CD4-positive, alpha-beta T cell treated with Interleukin-6 for 4 hours (primary cell): ENCODE measurements around the gene CGRRF1.

ENCODE experiments used
- DNase-seq: peaks from one replicate; pipeline ENCODE4 v3.0.0-alpha.2; 2020; ENCODE audit warnings: mixed read lengths

Gene CGRRF1

DNA sequence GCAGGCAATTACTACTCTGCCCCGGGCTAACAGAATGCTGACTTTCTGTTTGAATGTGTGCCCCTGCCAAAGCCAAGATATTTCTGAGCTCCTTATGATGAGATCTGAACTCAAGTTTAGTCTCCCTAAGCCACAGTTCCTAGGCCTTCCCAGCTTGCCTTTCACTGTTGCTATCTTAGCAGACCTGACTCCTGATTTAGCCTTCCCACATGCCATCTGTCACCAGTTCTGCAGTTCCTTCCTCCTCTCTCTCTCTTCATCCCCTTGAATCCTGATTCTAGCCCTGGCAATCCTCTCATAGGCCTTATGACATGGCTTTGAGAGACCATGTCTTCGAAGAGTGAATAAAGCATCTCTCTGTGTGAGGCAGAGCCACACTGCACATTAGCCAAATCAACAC lies 44.7 kb downstream of the CGRRF1 start:
- no peak for DNase-seq

GRCh38 chr14:54555651-54556050 lies 45.9 kb downstream of the CGRRF1 start:
- no peak for DNase-seq

DNA sequence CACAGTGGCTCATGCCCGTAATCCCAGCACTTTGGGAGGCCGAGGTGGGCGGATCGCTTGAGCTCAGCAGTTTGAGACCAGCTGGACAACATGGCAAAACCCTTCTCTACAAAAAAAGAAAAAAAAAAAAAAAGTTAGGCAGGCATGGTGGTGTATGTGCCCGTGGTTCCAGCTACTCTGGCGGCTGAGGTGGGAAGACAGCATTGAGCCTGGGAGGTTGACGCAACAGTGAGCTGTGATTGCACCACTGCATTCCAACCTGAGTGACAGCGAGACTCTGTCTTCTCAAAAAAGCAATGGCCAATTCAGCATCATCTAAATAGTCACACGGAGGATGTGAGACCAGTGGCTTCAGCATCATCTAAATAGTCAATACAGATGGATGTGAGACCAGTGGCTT lies 46.8 kb downstream of the CGRRF1 start:
- no peak for DNase-seq

GRCh38 chr14:54562334-54562733 lies 52.6 kb downstream of the CGRRF1 start:
- DNase-seq, result no peak

DNA sequence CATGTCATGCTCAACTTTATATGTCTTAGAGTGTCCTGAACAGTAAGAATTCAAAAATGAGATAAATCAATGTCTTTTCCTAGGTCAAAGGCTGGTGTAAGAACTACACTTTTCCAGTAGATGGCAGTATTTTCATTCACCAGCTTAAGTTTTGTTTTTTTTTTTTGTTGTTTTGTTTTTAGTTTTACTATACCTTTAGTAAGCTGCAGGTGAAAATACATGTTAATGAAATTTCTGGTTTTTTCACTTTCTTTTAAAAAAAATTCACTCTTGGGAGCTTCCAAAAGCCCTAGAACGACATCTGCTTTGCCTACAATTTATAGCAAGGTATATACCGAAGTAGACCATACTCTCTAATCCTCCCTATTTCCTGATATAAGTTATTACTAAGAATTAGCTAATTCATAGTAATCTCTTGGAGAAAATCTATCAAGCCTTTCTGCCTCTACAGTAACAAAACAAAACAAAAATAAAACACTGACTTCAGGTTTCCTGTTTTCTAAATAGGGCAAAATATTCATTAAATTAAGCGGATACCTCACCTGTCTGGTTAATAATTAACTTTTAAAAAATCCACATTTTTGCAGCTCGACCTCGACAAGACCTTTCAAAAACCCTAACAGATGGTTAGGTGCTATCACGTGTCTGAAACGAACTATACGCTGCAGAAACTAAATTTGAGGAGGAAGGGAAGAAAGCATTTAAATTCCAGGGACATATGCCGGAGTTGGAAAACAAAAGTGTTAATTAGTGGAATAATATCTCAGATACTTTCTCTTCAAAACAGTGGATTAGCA lies 54.6 kb downstream of the CGRRF1 start:
- no peak for DNase-seq

GRCh38 chr14:54564868-54565784 lies 55.4 kb downstream of the CGRRF1 start:
- DNase-seq, result peak; percentile 71

DNA sequence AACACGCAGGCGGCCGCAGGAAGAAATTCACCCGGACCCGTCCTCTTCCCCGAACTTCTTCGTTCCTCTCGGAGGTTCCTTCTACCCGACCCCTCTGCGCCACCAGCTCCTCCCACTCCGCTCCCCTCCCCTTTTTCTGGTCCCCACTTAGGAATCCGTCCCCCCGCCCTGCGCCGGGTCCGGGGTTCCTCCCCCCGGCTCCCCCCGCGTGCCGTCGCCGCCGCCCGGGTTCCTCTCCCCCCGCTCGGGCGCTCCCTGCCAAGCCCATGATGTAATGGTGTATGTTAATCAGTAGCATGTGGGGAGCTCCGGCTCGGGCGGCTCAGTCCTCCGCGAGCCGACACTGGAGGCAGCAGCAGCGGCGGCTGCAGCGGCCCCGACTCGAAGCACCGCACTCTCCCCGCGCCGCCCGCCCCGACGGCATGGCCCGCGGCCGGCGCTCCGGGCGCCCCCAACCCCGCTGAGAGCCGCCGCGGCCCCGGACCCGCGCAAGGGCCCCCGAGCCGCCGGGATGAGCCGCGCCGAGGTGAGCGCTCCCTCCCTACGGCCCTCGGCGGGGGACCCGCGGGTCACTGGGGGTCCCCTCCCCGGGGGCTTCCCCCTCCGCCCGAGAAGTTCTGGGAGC lies 56.2 kb downstream of the CGRRF1 start:
- peak; percentile 82 for DNase-seq

GRCh38 chr14:54566410-54567223 lies 56.9 kb downstream of the CGRRF1 start, which contains the start of gene SAMD4A:
TSS of gene SAMD4A (plus strand) at chr14:54567128. CDS start at chr14:54567917, 789 bp downstream.
- peak; percentile 73 for DNase-seq

GRCh38 chr14:54567224-54567638 lies 57.5 kb downstream of the CGRRF1 start:
- no peak for DNase-seq

GRCh38 chr14:54567639-54568561 lies 58.2 kb downstream of the CGRRF1 start:
- peak; percentile 52 for DNase-seq

- no peak for DNase-seq
These were observed 59.3 kb downstream of the CGRRF1 start for GRCh38 chr14:54568821-54569595.

DNA sequence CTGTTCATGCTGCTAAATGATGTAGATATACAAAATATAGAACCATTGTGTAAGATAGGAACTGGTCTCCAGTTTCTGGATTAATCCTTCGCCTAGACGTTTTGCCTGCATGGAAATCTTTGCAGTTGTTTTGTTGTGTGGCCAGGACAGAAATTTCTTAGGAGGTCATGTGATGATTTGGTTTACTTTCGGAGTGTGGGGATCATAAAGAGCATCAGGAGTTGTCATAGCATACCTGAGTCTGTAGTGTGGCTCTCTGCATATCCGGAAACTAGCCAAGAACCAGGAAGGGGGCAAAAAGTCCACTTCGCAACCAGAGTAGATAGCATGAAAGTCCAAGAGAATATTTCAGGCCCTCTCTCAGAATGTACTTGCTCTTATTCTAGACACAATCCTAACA lies 60.3 kb downstream of the CGRRF1 start:
- no peak for DNase-seq

- no peak for DNase-seq
These were observed 61.1 kb downstream of the CGRRF1 start for GRCh38 chr14:54570631-54571415.

GRCh38 chr14:54572316-54572715 lies 62.6 kb downstream of the CGRRF1 start:
- no peak for DNase-seq

- DNase-seq, result no peak
These were observed 64.8 kb downstream of the CGRRF1 start for GRCh38 chr14:54574528-54574927.

GRCh38 chr14:54577494-54577893 lies 67.8 kb downstream of the CGRRF1 start:
- DNase-seq, result no peak

DNA sequence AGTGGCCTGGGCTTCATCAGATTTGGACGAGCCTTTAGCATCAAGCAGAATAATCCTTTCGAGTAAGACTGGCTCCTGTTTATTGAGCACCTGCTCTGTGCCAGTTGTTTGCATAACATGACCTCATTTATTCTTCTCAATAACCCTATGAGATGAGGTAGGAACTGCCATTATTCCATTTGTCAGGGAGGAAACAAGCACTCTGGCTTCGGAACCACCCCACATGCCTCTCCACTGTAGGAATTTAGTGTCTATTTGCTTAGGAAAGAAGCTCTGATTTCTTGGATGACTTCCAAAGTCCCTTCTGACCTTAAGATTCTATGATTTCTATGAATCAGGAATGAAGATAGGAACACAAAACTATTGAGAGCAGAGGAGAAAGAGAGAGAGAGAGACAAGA lies 68.3 kb downstream of the CGRRF1 start:
- DNase-seq, result no peak

GRCh38 chr14:54579621-54580020 lies 69.9 kb downstream of the CGRRF1 start:
- DNase-seq, result no peak

DNA sequence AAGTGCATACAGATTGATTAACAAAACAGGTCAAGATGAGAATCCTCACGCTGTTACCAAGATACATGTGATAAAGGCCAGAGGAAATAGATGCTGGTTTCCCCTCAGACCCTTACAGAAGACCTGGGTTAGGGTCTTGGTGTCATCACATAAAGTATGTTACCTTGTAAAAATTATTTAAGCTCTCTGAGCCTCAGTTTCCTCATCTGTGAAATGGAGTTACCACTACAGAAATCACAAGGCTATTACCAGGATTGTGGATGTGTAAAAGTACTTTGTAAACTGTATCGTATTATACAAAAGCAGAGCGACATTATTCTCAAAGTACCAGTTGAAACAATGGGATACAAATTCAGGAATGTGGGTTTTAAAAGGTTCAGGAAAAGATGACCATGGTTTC lies 71.2 kb downstream of the CGRRF1 start:
- DNase-seq, result no peak

- DNase-seq, result no peak
These were observed 72.6 kb downstream of the CGRRF1 start for GRCh38 chr14:54582334-54582733.
